Glutamatergic neuron (in vitro differentiated cells): ENCODE measurements around the gene HNRNPD. TPM values are rescaled to one million over a fixed set of nuclear protein-coding genes. Genes with fewer than 3 reads are reported as not detected.
"Not testable (repeated sequence)": the region's sequence is repeated elsewhere in the genome, so short reads cannot be mapped to it uniquely, and the experiment has no call there.

Experiments used
- DNase-seq: peaks from one replicate; pipeline ENCODE4 v3.0.0; 2022
- H3K27ac Mint-ChIP-seq: one replicate; pipeline ENCODE4 v1.8.0; 2020; ENCODE audit warnings: mild to moderate bottlenecking, mixed read lengths, inconsistent platforms; ENCODE audit not compliant: unreplicated experiment
- H3K27me3 Mint-ChIP-seq: one replicate; pipeline ENCODE4 v1.8.0; 2020; ENCODE audit warnings: mild to moderate bottlenecking, moderate library complexity, mixed read lengths, inconsistent platforms; ENCODE audit not compliant: unreplicated experiment
- H3K36me3 Mint-ChIP-seq: one replicate; pipeline ENCODE4 v1.8.0; 2020; ENCODE audit warnings: mild to moderate bottlenecking, mixed read lengths, inconsistent platforms; ENCODE audit not compliant: unreplicated experiment
- H3K4me1 Mint-ChIP-seq: one replicate; pipeline ENCODE4 v1.8.0; 2020; ENCODE audit warnings: mild to moderate bottlenecking, low read depth, mixed read lengths, inconsistent platforms; ENCODE audit not compliant: unreplicated experiment
- H3K4me3 Mint-ChIP-seq: one replicate; pipeline ENCODE4 v1.8.0; 2020; ENCODE audit warnings: mild to moderate bottlenecking, mixed read lengths, inconsistent platforms; ENCODE audit not compliant: unreplicated experiment
- H3K9me3 Mint-ChIP-seq: one replicate; pipeline ENCODE4 v1.8.0; 2020; ENCODE audit warnings: mild to moderate bottlenecking, moderate library complexity, mixed read lengths, inconsistent platforms; ENCODE audit not compliant: unreplicated experiment
- CTCF ChIP-seq: fragments of 200-600 bp; sonication (generic); IDR thresholded peaks from one replicate; pipeline ENCODE4 v1.5.0; 2021; ENCODE audit not compliant: partially characterized antibody, unreplicated experiment
- total RNA-seq: library from RNA; stranded (reverse); fragmentation: NEBNext Ultra II Directional; extraction: Animal tissue kit (Norgen Biotek cat#: 25700); gene quantifications from one replicate; pipeline ENCODE4 v1.2.1, GENCODE V29; 2021; ENCODE audit not compliant: unreplicated experiment

HNRNPD gene
- total RNA-seq, 1 donor from 2014 or later, result 253 TPM

GRCh38 chr4:82415922-82416365, 42.2 kb upstream of the HNRNPD start:
- H3K36me3 Mint-ChIP-seq, result no peaks in the 10 kb centered on the region
- no peak for DNase-seq
- no peak for TF ChIP-seq CTCF
- peaks cover 1% of the 10 kb centered on the region for H3K27me3 Mint-ChIP-seq
- H3K4me1 Mint-ChIP-seq, result no peaks in the 10 kb centered on the region
- no peak overlapping the region for H3K4me3 Mint-ChIP-seq
- no peak overlapping the region for H3K27ac Mint-ChIP-seq
- no peaks in the 10 kb centered on the region for H3K9me3 Mint-ChIP-seq

GRCh38 chr4:82415061-82415460, 41.3 kb upstream of the HNRNPD start:
- not testable (repeated sequence) for H3K9me3 Mint-ChIP-seq, H3K4me1 Mint-ChIP-seq, H3K4me3 Mint-ChIP-seq, H3K36me3 Mint-ChIP-seq, DNase-seq, H3K27me3 Mint-ChIP-seq, H3K27ac Mint-ChIP-seq

- Mint-ChIP-seq H3K4me3 (no peak overlapping the region), H3K27me3 (no peaks in the 10 kb centered on the region), H3K9me3 (peaks cover 2% of the 10 kb centered on the region), H3K36me3 (no peaks in the 10 kb centered on the region), H3K4me1 (no peaks in the 10 kb centered on the region), H3K27ac (no peak overlapping the region)
- DNase-seq, result no peak
- TF ChIP-seq CTCF, result no peak
Measured at GRCh38 chr4:82403725-82404124, 29.9 kb upstream of the HNRNPD start.

- no peaks in the 10 kb centered on the region for H3K4me1 Mint-ChIP-seq
- H3K36me3 Mint-ChIP-seq, result no peaks in the 10 kb centered on the region
- no peak overlapping the region for H3K27ac Mint-ChIP-seq
- DNase-seq, result no peak
- H3K9me3 Mint-ChIP-seq, result peaks cover 2% of the 10 kb centered on the region
- no peak overlapping the region for H3K4me3 Mint-ChIP-seq
- no peaks in the 10 kb centered on the region for H3K27me3 Mint-ChIP-seq
- TF ChIP-seq CTCF, result no peak
Measured at GRCh38 chr4:82402196-82402775, 28.5 kb upstream of the HNRNPD start.

- Mint-ChIP-seq H3K36me3 (no peaks in the 10 kb centered on the region), H3K9me3 (peaks cover 2% of the 10 kb centered on the region)
Measured at GRCh38 chr4:82401600-82401999, 27.8 kb upstream of the HNRNPD start.

More at GRCh38 chr4:82401600-82401999, 27.8 kb upstream of the HNRNPD start:
- Mint-ChIP-seq H3K27me3 (no peaks in the 10 kb centered on the region), H3K27ac (no peak overlapping the region), H3K4me1 (no peaks in the 10 kb centered on the region), H3K4me3 (no peak overlapping the region)
- DNase-seq, result no peak
- TF ChIP-seq CTCF, result no peak
